GM19395 (cell line): ENCODE results near the gene AP4S1.
"Not testable (repeated sequence)": the region's sequence is repeated elsewhere in the genome, so short reads cannot be mapped to it uniquely, and the experiment has no call there.

Experiments used
- ATAC-seq: cut with Tn5 transposase; IDR thresholded peaks from one replicate; pipeline ENCODE4 v1.9.1; 2021; ENCODE audit warnings: mild to moderate bottlenecking, moderate library complexity; ENCODE audit not compliant: unreplicated experiment

AP4S1 gene

DNA sequence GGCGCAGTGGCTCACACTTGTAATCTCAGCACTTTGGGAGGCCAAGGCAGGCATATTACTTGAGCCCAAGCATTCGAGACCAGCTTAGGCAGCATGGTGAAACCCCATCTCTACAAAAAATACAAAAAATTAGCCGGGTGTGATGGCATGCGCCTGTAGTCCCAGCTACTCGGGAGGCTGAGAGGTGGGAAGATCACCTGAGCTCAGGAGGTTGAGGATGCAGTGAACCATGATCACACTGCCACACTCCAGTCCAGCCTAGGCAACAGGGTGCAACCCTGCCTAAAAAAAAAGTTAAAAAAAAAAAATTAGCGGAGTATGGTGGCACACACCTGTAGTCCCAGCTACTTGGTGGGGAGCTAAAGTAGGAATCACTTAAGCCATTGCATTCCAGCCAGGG is 21.4 kb upstream of the AP4S1 start:
- not testable (repeated sequence) for ATAC-seq

- no peak for ATAC-seq
Observed at GRCh38 chr14:31006703-31007102, 18.7 kb upstream of the AP4S1 start.

- no peak for ATAC-seq
Observed at GRCh38 chr14:31009836-31010574, 15.4 kb upstream of the AP4S1 start.

DNA sequence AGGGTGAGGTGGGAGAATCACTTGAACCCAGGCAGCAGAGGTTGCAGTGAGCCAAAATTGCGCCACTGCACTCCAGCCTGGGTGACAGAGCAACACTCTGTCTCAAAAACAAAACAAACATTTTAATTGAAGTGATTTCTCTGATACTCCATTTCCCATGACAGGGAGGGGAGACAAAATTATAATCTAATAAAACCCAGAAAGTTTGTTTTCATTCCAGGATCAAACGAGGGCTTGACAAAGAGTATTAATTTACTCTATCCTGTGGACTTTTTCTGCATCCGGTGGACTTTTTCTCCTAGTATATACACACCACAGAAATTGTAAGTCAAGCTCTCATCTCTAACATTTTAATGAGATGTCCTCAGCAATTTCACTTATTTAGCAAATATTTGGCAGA is 14.5 kb upstream of the AP4S1 start:
- no peak for ATAC-seq

GRCh38 chr14:31013841-31014240 is 11.6 kb upstream of the AP4S1 start:
- ATAC-seq = no peak

DNA sequence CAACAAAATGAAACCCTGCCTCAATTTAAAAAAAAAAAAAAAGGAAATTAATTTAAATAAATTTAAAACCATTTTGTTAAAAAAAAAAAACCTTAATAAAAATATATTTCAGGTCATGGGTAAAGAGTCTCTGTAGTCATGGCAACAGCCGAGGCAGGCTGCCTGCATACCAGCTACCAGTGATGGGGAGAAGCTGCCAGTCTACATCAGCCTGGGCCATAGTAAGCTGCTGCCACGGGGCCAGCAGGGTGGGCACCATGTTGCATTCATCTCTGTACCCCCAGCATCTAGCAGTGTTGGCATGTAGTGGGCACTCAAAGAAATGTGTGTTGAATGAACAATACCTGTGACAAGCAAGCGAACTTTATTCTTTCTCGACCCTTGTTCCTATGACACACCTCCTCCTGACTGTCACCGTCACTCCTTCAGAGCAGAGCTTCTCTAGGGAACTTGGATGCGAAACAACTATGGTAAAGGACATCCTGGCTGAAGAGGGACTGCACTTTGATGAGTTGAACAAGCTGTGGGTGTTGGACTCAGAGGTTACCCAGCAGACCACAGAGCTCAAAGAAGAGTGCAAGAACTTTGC is 7.3 kb upstream of the AP4S1 start:
- ATAC-seq = no peak

GRCh38 chr14:31020834-31021575 is 4.4 kb upstream of the AP4S1 start:
- no peak for ATAC-seq

DNA sequence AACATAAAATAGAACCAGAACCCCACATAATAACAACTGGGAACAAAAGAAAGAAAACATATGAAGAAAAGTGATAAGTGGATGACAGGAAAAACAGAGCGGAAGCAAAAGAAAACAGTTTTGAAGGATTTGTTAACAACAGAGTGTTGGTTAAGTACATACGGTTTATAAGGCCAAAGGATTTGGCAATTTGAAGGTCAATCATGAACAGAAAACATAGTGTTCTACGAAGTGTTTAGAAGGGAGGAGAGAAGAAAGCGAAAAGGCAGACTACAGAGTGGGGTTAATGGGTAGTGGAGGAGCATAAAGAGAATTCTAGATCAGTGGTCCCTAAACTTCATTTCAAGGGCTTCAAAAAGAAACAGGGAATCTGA is 3.9 kb upstream of the AP4S1 start:
- no peak for ATAC-seq

DNA sequence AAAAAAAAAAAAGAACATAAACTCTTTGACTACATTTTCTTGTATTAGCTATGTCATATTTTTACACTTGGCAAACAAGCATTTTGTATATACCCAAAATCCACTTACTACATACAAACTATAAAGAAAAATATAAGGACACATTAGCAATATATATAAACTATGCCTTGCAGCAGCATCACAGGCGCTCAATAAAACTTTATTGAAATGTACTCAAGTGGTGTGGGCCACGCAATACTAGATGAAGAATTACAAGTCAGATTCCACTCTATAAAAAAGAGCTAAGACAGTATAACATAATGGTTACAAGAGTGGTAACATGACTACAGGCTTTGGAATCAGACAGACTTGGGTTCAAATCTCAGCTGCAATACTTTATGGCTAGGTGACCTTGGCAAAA is 3.1 kb upstream of the AP4S1 start:
- ATAC-seq = no peak

GRCh38 chr14:31024010-31024480 is 1.4 kb upstream of the AP4S1 start:
- ATAC-seq = no peak

DNA sequence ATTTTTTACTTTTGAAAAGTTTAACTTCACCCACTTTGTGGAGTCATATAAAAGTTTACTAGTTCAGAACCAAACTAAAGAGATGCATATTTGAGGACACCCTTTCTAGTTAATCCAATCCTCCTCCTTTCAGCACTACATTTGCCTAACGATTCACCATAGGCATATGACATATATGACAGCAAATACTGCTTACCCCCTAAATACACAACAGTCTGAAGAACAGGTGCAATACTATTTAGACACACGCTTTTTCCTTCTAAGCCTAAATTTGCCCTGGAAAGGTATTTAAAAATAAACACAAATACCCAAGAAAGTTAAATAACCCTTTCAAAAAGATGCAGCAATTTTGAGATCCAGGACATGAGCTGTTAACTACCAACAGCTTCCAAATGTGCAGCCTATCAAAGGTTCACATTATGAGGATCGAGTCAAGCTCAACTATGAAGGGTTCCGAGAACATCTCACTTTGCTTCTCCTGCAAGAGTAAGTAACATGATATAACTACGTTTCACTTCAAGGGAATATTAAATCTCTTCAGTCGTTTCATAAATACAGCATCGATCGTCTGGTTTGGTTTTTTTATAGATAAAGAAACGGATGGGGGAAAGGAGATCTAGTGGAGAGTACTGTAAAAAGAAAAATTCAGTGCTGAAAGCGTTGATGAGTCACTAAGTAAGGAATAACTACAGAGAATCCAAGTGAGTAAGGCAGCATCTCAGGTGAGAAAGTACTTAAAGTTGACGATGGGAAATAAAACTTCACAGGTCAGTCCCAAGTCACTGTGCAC is 677 bp upstream of the AP4S1 start:
- no peak for ATAC-seq

DNA sequence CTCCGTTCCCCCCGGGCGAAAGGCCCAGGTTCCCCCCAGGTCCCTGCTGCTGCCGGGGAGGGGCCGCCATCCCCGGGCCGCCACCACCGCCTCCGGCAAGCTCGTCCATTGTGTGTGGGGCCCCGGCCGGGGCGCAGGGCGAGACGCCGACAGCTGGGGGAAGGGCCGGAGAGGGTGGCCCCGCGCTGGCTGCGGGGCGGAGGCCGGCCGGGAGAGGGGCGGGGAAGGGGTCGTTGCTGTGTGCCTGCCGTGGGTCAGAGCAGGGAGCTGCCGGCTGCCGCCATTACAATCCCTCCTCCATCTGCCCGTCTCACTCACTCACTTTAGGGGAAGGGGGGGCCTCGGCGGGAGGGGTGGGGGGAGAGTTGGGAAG is 614 bp downstream of the AP4S1 start, which contains the start of gene STRN3:
Gene STRN3 (minus strand): TSS at position 303 of the 373 bp plus-strand sequence. CDS start 194 bp downstream, at position 109.
- ATAC-seq = no peak

- ATAC-seq = peak; percentile 91
Observed at GRCh38 chr14:31026450-31027235, 1.2 kb downstream of the AP4S1 start.

GRCh38 chr14:31027847-31028246 is 2.4 kb downstream of the AP4S1 start:
- ATAC-seq = no peak

DNA sequence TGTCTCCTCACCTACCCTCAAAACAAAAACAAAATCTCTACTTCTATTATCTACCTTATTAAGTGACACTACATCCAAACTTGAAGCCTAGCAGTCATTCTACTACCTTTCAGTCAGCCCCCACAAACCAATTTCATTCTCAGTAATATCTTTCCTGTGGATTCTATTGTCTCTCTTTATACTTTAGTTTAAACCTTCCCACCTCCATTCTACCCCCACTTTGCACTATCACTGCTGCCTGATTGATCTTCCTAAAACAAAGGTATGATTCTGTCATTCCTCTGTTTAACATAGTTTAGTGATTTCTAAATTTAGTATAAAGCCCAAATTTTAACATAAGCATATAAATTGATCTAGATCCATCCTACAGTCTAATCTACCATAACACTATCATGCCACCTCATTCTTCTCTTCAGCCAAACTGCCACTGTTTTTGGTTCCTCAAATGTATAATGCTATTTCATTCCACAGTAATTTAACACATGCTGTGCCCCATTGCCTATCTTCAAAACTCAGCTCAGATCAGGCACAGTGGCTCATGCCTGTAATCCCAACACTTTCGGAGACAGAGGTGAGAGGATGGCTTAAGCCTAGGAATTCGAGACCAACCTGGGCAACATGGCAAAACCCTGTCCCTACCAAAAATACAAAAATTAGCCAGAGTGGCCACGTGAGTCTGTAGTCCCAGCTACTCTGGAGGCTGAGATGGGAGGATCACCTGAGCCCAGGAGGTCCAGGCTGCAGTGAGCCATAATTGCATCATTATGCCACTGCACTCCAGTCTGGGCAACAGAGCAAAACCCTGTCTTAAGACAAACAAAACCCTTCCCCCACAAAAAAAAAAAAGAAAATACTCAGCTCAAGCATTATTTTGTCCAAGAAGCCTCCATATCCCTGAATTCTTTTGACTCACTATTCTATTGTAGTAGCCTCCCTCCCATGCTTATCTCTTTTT is 3.8 kb downstream of the AP4S1 start:
- ATAC-seq = no peak

- ATAC-seq = no peak
Observed at GRCh38 chr14:31030469-31030868, 5.0 kb downstream of the AP4S1 start.

GRCh38 chr14:31036552-31036951 is 11.1 kb downstream of the AP4S1 start:
- no peak for ATAC-seq

DNA sequence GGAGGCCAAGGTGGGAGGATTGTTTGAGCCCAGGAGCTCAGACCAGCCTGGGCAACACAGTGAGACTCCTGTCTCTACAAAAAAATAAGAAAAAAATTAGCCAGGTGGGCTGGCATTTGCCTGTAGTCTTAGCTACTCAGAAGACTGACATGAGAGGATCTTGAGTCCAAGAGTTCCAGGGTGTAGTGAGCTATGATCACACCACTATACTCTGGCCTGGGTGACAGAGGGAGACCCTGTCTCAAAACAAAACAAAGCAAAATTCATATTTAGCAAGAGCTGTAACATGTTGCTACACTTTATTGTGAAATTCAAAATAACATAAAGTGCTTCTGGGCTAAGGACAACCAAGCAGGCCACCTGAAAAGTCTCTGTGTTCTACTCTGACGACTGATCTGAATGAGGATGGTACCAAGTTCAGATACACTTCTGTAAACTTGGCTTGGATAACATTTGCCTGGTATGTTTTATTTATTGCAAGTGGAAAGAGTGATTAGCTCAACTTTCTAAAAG is 12.3 kb downstream of the AP4S1 start:
- no peak for ATAC-seq
